ENCODE data around the gene CEACAM18.

Gene CEACAM18

GRCh38 chr19:51521357-51521756 lies 43.0 kb downstream of the CEACAM18 start:
- Histone ChIP-seq H3K36me3 (ENCODE audit: insufficient read depth, low read length) (no peaks in the 10 kb centered on the region), H3K9ac (ENCODE audit: low read depth, low read length) (no peak overlapping the region), H3K4me2 (ENCODE audit: low read length) (no peak overlapping the region), H3K27me3 (ENCODE audit: control insufficient read depth, insufficient read depth, low read length) (no peaks in the 10 kb centered on the region), H3K4me1 (ENCODE audit: control insufficient read depth, insufficient read depth, low read length) (no peaks in the 10 kb centered on the region), H3K9me3 (replicated peaks; ENCODE audit: low read length) (no peaks in the 10 kb centered on the region), H3K4me3 (ENCODE audit: low read length) (no peak overlapping the region)

- no peaks in the 10 kb centered on the region for H3K9me3 ChIP-seq (replicated peaks; ENCODE audit: low read length)
- no peak overlapping the region for H3K9ac ChIP-seq (ENCODE audit: low read depth, low read length)
- no peak overlapping the region for H3K4me2 ChIP-seq (ENCODE audit: low read length)
- H3K4me3 ChIP-seq (ENCODE audit: low read length): no peak overlapping the region
- no peaks in the 10 kb centered on the region for H3K27me3 ChIP-seq (ENCODE audit: control insufficient read depth, insufficient read depth, low read length)
- no peaks in the 10 kb centered on the region for H3K4me1 ChIP-seq (ENCODE audit: control insufficient read depth, insufficient read depth, low read length)
- H3K36me3 ChIP-seq (ENCODE audit: insufficient read depth, low read length): no peaks in the 10 kb centered on the region
Observed at GRCh38 chr19:51521781-51522180, 43.4 kb downstream of the CEACAM18 start.

GRCh38 chr19:51524666-51525264 lies 46.4 kb downstream of the CEACAM18 start:
- Histone ChIP-seq H3K4me3 (ENCODE audit: low read length) (no peak overlapping the region), H3K27me3 (ENCODE audit: control insufficient read depth, insufficient read depth, low read length) (no peaks in the 10 kb centered on the region), H3K9me3 (replicated peaks; ENCODE audit: low read length) (no peaks in the 10 kb centered on the region), H3K4me2 (ENCODE audit: low read length) (no peak overlapping the region), H3K9ac (ENCODE audit: low read depth, low read length) (no peak overlapping the region), H3K36me3 (ENCODE audit: insufficient read depth, low read length) (no peaks in the 10 kb centered on the region), H3K4me1 (ENCODE audit: control insufficient read depth, insufficient read depth, low read length) (no peaks in the 10 kb centered on the region)

GRCh38 chr19:51525651-51526050 lies 47.3 kb downstream of the CEACAM18 start:
- no peak overlapping the region for H3K4me3 ChIP-seq (ENCODE audit: low read length)

GRCh38 chr19:51529301-51529700 lies 51.0 kb downstream of the CEACAM18 start:
- H3K4me1 ChIP-seq (ENCODE audit: control insufficient read depth, insufficient read depth, low read length): no peaks in the 10 kb centered on the region
- H3K9me3 ChIP-seq (replicated peaks; ENCODE audit: low read length): no peaks in the 10 kb centered on the region
- no peak overlapping the region for H3K4me3 ChIP-seq (ENCODE audit: low read length)
- no peak overlapping the region for H3K9ac ChIP-seq (ENCODE audit: low read depth, low read length)
- no peak overlapping the region for H3K4me2 ChIP-seq (ENCODE audit: low read length)
- no peaks in the 10 kb centered on the region for H3K36me3 ChIP-seq (ENCODE audit: insufficient read depth, low read length)
- no peaks in the 10 kb centered on the region for H3K27me3 ChIP-seq (ENCODE audit: control insufficient read depth, insufficient read depth, low read length)

More at GRCh38 chr19:51525651-51526050, 47.3 kb downstream of the CEACAM18 start:
- Histone ChIP-seq H3K9ac (ENCODE audit: low read depth, low read length) (no peak overlapping the region), H3K27me3 (ENCODE audit: control insufficient read depth, insufficient read depth, low read length) (no peaks in the 10 kb centered on the region), H3K4me2 (ENCODE audit: low read length) (no peak overlapping the region), H3K4me1 (ENCODE audit: control insufficient read depth, insufficient read depth, low read length) (no peaks in the 10 kb centered on the region), H3K9me3 (replicated peaks; ENCODE audit: low read length) (no peaks in the 10 kb centered on the region), H3K36me3 (ENCODE audit: insufficient read depth, low read length) (no peaks in the 10 kb centered on the region)

- Histone ChIP-seq H3K9ac (ENCODE audit: low read depth, low read length) (no peak overlapping the region), H3K4me3 (ENCODE audit: low read length) (no peak overlapping the region), H3K36me3 (ENCODE audit: insufficient read depth, low read length) (no peaks in the 10 kb centered on the region), H3K27me3 (ENCODE audit: control insufficient read depth, insufficient read depth, low read length) (no peaks in the 10 kb centered on the region), H3K4me2 (ENCODE audit: low read length) (no peak overlapping the region), H3K4me1 (ENCODE audit: control insufficient read depth, insufficient read depth, low read length) (no peaks in the 10 kb centered on the region), H3K9me3 (replicated peaks; ENCODE audit: low read length) (no peaks in the 10 kb centered on the region)
Observed at GRCh38 chr19:51530616-51531015, 52.3 kb downstream of the CEACAM18 start.

- Histone ChIP-seq H3K9me3 (replicated peaks; ENCODE audit: low read length) (no peaks in the 10 kb centered on the region), H3K27me3 (ENCODE audit: control insufficient read depth, insufficient read depth, low read length) (no peaks in the 10 kb centered on the region), H3K36me3 (ENCODE audit: insufficient read depth, low read length) (no peaks in the 10 kb centered on the region), H3K4me1 (ENCODE audit: control insufficient read depth, insufficient read depth, low read length) (no peaks in the 10 kb centered on the region), H3K4me2 (ENCODE audit: low read length) (no peak within 1 kb of the TSS), H3K4me3 (ENCODE audit: low read length) (no peak within 1 kb of the TSS), H3K9ac (ENCODE audit: low read depth, low read length) (no peak within 1 kb of the TSS)
Observed at GRCh38 chr19:51531349-51532315, 53.3 kb downstream of the CEACAM18 start, which contains the start of gene SIGLEC6. Gene SIGLEC6, minus strand, starts transcription at chr19:51531670. Its CDS starts 22 bp downstream, at chr19:51531648.

GRCh38 chr19:51535535-51535934 lies 57.2 kb downstream of the CEACAM18 start:
- no peaks in the 10 kb centered on the region for H3K4me1 ChIP-seq (ENCODE audit: control insufficient read depth, insufficient read depth, low read length)

GRCh38 chr19:51539821-51540366 lies 61.6 kb downstream of the CEACAM18 start:
- Histone ChIP-seq H3K4me1 (ENCODE audit: control insufficient read depth, insufficient read depth, low read length) (no peaks in the 10 kb centered on the region), H3K9ac (ENCODE audit: low read depth, low read length) (no peak overlapping the region), H3K36me3 (ENCODE audit: insufficient read depth, low read length) (no peaks in the 10 kb centered on the region), H3K4me3 (ENCODE audit: low read length) (no peak overlapping the region), H3K9me3 (replicated peaks; ENCODE audit: low read length) (peaks cover 2% of the 10 kb centered on the region), H3K27me3 (ENCODE audit: control insufficient read depth, insufficient read depth, low read length) (no peaks in the 10 kb centered on the region), H3K4me2 (ENCODE audit: low read length) (no peak overlapping the region)

More at GRCh38 chr19:51535535-51535934, 57.2 kb downstream of the CEACAM18 start:
- no peaks in the 10 kb centered on the region for H3K36me3 ChIP-seq (ENCODE audit: insufficient read depth, low read length)
- H3K9me3 ChIP-seq (replicated peaks; ENCODE audit: low read length): no peaks in the 10 kb centered on the region
- H3K9ac ChIP-seq (ENCODE audit: low read depth, low read length): no peak overlapping the region
- H3K4me3 ChIP-seq (ENCODE audit: low read length): no peak overlapping the region
- H3K4me2 ChIP-seq (ENCODE audit: low read length): no peak overlapping the region
- no peaks in the 10 kb centered on the region for H3K27me3 ChIP-seq (ENCODE audit: control insufficient read depth, insufficient read depth, low read length)

All from skeletal muscle satellite cell (primary cell).